ENCODE data around the gene ZC3H10.
"Not testable (repeated sequence)": the region's sequence is repeated elsewhere in the genome, so short reads cannot be mapped to it uniquely, and the experiment has no call there.

ZC3H10 gene

GRCh38 chr12:56156464-56157200 lies 38.6 kb downstream of the ZC3H10 start:
- not testable (repeated sequence) for FAIRE-seq

DNA sequence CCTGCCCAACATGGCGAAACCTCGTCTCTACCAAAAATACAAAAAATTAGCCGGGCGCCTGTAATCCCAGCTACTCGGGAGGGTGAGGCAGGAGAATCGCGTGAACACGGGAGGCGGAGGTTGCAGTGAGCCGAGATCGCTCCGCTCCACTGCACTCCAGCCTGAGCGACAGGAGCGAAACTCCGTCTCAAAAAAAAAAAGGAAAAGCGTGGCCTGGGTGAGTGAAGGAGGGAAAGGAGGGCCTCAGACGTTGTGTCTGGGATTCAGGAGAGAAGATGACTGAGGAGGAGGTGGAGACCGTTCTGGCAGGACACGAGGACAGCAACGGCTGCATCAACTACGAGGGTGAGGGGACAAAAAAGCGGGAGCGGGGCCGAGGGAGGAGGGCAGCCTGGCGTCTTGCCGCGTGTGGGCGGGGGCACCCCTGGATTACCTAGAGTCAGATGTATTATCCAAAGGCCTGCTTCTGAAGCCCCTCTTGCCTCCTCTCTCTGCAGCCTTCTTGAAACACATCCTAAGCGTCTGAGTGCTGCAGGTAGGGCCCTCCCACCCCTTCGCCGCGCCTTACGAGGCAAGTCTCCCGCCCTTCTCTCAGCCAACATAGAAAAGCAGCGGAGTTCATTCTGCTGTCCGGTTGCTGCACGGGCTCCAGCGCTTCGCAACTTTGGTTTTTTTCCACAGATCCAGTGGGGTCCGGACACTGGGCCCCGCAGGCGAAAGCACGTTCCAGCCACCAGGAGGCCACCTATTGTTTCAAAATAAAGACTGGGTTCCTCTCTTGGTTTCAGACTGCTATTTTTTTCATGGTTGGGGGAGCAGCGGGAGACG lies 39.3 kb downstream of the ZC3H10 start:
- FAIRE-seq: no peak

DNA sequence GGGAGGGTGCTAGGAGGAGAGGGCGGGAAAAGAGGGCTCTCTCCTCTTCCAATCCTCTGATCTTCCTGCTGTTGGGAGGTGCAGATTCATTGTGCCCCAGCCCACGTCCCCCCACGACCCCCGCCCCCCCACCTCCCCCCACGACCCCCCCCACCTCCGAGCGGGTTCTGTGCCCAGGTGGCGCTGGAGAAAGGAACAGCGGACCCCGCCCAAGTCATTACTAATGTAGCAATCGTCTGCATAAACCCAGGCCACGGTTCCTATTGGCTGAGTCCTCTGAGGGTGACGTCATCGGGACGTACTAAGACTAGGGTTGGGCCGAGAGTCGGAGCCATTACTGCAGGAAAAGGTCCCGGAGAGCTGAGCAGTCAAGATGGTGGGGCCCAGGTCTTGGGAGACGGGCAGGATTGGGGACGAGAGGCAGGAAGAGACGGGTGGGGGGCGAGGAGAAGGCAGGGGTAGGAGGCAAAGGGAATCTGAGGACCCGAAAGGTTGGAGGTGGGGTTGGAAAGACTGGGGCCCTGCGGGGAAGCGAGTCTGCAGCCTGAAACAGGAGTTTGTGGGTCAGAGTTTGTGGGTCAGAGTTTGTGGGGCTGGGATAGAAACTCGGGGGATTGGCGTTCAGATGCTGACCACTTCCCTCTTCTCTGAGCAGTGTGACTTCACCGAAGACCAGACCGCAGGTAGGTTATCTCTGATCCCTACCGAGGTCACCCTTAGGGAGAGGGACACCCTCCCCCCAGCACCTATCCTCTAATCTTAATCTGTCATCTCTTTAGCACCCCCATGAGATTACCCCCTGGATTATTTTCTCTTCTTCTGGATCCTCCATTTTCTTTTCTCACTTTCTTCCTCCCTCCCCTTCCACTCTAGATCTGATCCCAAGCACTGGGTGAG lies 40.2 kb downstream of the ZC3H10 start, which contains the start of gene MYL6:
MYL6 (plus strand) TSS at position 331 of the 897 bp plus-strand sequence; CDS start at position 374, 43 bp downstream.
- FAIRE-seq: peak; percentile 46

- no peak for FAIRE-seq
Measured at GRCh38 chr12:56158926-56159461, 40.9 kb downstream of the ZC3H10 start.

DNA sequence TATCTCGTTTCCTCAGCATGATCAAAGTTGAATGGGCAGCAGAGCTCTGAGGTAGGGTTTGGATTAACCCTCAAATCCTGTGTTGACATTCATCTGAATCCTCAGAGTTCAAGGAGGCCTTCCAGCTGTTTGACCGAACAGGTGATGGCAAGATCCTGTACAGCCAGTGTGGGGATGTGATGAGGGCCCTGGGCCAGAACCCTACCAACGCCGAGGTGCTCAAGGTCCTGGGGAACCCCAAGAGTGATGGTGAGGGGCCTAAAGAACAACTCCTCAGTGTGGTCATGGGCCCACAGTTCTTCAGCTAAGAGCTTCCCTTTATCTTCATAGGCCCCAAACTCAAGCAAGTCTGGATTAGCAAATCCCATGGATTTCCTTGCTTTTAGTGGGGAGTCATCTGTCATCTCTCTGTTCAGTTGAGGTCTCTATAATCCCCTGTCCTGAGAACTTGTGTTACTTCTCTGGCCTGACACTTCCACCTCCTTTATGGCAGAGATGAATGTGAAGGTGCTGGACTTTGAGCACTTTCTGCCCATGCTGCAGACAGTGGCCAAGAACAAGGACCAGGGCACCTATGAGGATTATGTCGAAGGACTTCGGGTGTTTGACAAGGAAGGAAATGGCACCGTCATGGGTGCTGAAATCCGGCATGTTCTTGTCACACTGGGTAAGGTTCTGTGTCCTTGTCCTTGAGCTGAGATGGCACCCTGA lies 41.6 kb downstream of the ZC3H10 start:
- no peak for FAIRE-seq

DNA sequence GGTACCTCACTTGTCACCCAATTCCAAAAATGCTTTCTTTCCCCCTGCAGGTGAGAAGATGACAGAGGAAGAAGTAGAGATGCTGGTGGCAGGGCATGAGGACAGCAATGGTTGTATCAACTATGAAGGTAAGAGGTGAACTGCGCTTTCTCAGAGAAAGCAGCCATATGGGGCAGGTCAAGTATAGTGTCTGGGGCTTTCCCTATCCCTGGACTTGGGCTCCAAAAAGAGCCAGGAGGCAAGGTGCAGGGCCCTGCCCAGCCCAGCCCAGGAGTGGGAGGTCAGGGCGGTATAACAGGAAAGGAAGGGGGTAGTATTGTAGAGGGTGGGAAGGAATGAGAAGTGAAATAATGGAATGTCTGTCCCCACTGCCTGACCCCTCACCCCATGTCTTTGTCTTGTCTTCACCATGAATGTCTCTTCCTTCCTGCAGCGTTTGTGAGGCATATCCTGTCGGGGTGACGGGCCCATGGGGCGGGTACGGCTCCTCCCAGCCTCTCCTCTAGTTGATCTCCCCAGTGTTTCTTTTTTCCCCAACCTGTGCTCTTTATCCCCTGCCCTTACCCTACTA lies 42.2 kb downstream of the ZC3H10 start:
- FAIRE-seq: no peak

- no peak for FAIRE-seq
Measured at GRCh38 chr12:56160894-56161689, 43.0 kb downstream of the ZC3H10 start.

DNA sequence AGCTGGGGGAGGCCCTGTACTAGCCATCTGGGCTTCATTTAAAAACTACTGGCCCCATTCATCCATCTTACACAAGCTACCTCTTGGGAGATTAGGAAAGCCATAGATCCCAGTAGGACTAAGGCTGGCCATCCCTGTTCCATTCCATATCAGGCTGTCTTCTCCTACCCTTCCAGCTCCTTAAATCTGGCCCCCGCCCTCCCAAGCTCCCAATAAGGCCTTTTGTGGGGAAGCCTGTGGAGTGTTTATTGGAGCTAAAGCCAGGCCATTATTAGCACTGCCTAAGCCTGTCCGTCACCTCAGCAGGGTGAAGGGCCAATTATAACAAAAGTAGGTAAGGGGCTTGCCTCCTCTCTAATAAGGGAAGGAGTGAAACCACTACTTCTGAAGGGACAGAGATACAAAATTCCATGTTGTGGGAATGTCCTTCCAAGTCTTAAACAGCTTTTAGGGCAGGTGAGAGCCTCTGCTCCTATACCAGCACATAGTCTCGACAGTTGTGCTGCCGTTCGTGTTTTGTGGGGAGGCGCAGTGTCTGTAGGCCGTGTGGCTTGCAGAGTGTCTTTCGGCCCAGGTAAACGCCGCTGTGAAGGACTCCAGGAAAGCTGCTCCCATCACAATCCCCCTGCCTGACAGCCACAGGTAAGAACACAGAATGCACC lies 43.8 kb downstream of the ZC3H10 start:
- FAIRE-seq: no peak

DNA sequence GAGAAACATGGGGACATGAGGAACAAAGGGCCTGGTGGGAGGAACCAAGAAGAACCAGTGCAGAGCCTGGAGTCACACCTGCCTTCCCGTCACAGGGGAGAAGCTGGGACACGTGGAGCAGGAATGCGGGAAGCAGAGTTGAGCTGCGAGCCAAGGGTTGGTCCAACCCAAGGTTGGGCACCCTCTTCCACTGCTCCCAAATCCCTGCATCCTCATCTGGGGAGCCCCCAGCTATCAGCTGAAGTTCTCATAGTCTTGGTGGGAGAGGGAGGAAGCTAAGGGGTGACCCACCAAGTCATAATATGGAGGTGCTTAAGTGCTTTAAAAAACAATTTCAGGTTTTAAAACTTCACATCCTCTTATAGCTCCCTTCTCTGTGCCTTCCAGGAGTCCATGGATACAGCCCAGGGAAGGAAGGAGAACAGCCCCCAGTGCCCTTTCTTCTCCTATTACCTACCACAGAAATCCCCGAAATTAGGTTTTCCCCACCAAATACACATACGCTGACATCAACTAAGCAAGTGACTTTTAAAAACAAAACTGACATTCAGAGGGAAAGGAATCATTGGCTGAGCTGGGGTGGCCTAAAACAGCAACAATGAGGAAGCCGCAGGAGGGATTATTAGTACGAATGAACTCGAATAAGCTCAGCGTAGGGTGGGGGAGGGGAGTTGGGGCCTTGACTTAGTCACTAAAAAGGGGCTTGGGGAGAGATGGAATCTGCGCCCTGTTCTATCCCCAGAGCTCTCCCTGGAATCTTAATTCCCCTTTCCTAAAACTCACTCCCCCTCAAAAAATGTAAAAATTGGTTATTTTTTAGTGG lies 44.6 kb downstream of the ZC3H10 start:
- no peak for FAIRE-seq

DNA sequence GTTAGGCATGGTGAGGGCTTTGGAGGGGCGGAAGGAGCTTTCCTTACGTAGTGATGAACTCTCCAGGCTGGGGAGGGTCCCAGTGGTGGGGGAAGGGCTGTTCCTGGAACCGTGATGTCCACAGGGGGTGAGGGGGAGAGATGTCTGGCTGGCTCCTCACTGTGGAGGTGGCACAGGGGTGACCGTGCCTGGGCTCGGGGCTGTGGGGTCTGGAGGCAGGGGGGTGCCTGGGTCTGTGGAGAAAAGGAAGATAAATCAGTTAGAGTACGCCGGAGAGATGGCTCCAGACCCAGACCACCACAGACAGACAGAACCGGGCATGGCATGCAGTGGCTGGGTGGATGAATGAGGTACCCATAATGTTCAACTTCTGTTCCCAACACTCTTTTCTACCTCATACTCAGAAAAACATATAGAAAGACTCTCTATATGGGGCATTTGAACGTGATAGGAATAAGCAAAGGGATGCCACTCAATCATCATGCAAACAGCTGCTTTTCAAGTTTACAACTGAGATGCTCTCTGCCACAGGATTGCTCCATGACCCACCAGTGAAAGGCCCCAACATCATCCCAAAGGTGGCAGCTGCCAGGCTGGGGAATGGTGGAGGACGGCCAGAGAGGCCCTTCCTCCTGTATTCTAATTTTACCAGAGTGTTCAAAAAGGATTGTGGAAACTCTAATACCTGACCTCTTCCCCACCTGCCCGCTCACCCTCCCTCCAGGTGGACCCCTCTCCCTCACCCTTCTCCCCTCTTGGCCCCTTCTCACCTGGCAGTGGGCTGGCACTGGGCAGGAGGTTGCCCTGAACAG lies 45.7 kb downstream of the ZC3H10 start:
- FAIRE-seq: no peak

GRCh38 chr12:56164345-56164729 lies 46.3 kb downstream of the ZC3H10 start:
- FAIRE-seq: no peak

- no peak for FAIRE-seq
Measured at GRCh38 chr12:56165369-56165768, 47.3 kb downstream of the ZC3H10 start.

- FAIRE-seq: no peak
Measured at GRCh38 chr12:56169229-56169759, 51.2 kb downstream of the ZC3H10 start.

- no peak for FAIRE-seq
Measured at GRCh38 chr12:56172839-56173238, 54.8 kb downstream of the ZC3H10 start.
